Measurements from ENCODE around the gene DNAH6.
"Not testable (repeated sequence)": the region's sequence is repeated elsewhere in the genome, so short reads cannot be mapped to it uniquely, and the experiment has no call there.

DNAH6 gene

GRCh38 chr2:84498150-84498799 lies 18.0 kb upstream of the DNAH6 start:
- no peaks in the 10 kb centered on the region for H3K4me1 ChIP-seq (ENCODE audit: control insufficient read depth in 1 of 2, insufficient read depth in 2 of 2, low read length in 2 of 2)

DNA sequence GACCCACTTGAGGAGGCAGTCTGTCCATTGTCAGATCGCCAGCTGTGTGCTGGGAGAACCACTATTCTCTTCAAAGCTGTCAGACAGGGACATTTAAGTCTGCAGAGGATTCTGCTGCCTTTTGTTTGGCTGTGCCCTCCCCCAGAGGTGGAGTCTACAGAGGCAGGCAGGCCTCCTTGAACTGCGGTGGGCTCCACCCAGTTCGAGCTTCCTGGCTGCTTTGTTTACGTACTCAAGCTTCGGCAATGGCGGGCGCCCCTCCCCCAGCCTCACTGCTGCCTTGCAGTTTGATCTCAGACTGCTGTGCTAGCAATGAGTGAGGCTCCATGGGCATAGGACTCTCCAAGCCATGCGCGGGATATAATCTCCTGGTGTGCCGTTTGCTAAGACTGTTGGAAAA lies 5.3 kb upstream of the DNAH6 start:
- not testable (repeated sequence) for H2BK5ac ChIP-seq (ENCODE audit: low read depth, low read length, poor library complexity); H3K4ac ChIP-seq (ENCODE audit: low read depth, low read length); H4K8ac ChIP-seq (ENCODE audit: low read depth, low read length); H3K4me2 ChIP-seq (ENCODE audit: low read length); H3K79me2 ChIP-seq (ENCODE audit: control insufficient read depth, insufficient read depth, low read length, poor library complexity); H3K79me1 ChIP-seq (ENCODE audit: low read length); H2BK12ac ChIP-seq (ENCODE audit: low read length); H3K36me3 ChIP-seq (ENCODE audit: control insufficient read depth in 1 of 2, insufficient read depth in 2 of 2, low read length in 2 of 2); H2AFZ ChIP-seq (ENCODE audit: insufficient read depth, low read length, poor library complexity); H4K12ac ChIP-seq (ENCODE audit: low read depth, low read length); H3K27ac ChIP-seq (ENCODE audit: low read depth, low read length); H3K14ac ChIP-seq (ENCODE audit: low read length); H3K27me3 ChIP-seq (ENCODE audit: insufficient read depth, low read length); H3K4me3 ChIP-seq (ENCODE audit: low read depth, low read length); DNase-seq; H3K23ac ChIP-seq (ENCODE audit: low read length); H3K9me3 ChIP-seq (ENCODE audit: insufficient read depth, low read depth, low read length); H2BK120ac ChIP-seq (ENCODE audit: insufficient read depth, low read length, poor library complexity); H3K18ac ChIP-seq (ENCODE audit: low read length); H2AK5ac ChIP-seq (ENCODE audit: low read length); H3K9ac ChIP-seq (ENCODE audit: low read length); H3K4me1 ChIP-seq (ENCODE audit: control insufficient read depth in 1 of 2, insufficient read depth in 2 of 2, low read length in 2 of 2); H4K91ac ChIP-seq (ENCODE audit: low read depth, low read length)
- WGBS (ENCODE audit: extremely low coverage, insufficient coverage, insufficient read length) = no CpG with 5 or more reads among the region's 10 CpGs

More at GRCh38 chr2:84498150-84498799, 18.0 kb upstream of the DNAH6 start:
- no peak overlapping the region for H3K4me3 ChIP-seq (ENCODE audit: low read depth, low read length)
- H2BK120ac ChIP-seq (ENCODE audit: insufficient read depth, low read length, poor library complexity) = no peak overlapping the region
- no peak overlapping the region for H4K12ac ChIP-seq (ENCODE audit: low read depth, low read length)
- DNase-seq = no peak
- no peak overlapping the region for H2BK5ac ChIP-seq (ENCODE audit: low read depth, low read length, poor library complexity)
- H3K9ac ChIP-seq (ENCODE audit: low read length) = no peak overlapping the region
- no peak overlapping the region for H3K18ac ChIP-seq (ENCODE audit: low read length)
- no peaks in the 10 kb centered on the region for H3K27me3 ChIP-seq (ENCODE audit: insufficient read depth, low read length)
- no peaks in the 10 kb centered on the region for H3K79me1 ChIP-seq (ENCODE audit: low read length)
- no peak overlapping the region for H3K4ac ChIP-seq (ENCODE audit: low read depth, low read length)
- H2AK5ac ChIP-seq (ENCODE audit: low read length) = no peak overlapping the region
- no peak overlapping the region for H3K27ac ChIP-seq (ENCODE audit: low read depth, low read length)
- H3K79me2 ChIP-seq (ENCODE audit: control insufficient read depth, insufficient read depth, low read length, poor library complexity) = no peaks in the 10 kb centered on the region
- no peak overlapping the region for H3K4me2 ChIP-seq (ENCODE audit: low read length)
- H4K8ac ChIP-seq (ENCODE audit: low read depth, low read length) = no peak overlapping the region
- H3K9me3 ChIP-seq (ENCODE audit: insufficient read depth, low read depth, low read length) = no peaks in the 10 kb centered on the region
- H3K36me3 ChIP-seq (ENCODE audit: control insufficient read depth in 1 of 2, insufficient read depth in 2 of 2, low read length in 2 of 2) = no peaks in the 10 kb centered on the region
- no peak overlapping the region for H2AFZ ChIP-seq (ENCODE audit: insufficient read depth, low read length, poor library complexity)
- H3K23ac ChIP-seq (ENCODE audit: low read length) = no peak overlapping the region
- H3K14ac ChIP-seq (ENCODE audit: low read length) = no peak overlapping the region
- no peak overlapping the region for H4K91ac ChIP-seq (ENCODE audit: low read depth, low read length)
- H2BK12ac ChIP-seq (ENCODE audit: low read length) = no peak overlapping the region

DNA sequence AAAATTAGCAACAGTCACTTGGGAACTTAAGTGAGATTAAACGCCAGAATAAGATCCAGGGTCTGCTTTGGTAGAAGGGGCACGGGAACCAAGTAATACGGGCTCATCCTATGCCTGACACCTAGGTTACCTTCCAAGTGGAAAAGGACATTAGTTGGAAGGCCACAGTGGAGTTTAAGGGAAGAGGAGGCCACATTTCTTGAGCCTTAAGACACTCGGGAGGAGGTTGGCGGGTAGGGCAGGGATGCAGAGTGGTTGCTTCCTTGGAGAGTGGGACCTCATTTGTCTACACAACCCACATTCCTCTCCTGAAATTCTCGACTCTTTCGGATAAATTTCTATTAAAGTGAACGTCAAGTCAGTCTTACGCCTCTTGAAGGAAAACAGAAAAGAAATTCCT lies 510 bp upstream of the DNAH6 start:
- no peak overlapping the region for H4K8ac ChIP-seq (ENCODE audit: low read depth, low read length)
- no peaks in the 10 kb centered on the region for H3K79me1 ChIP-seq (ENCODE audit: low read length)
- H3K9me3 ChIP-seq (ENCODE audit: insufficient read depth, low read depth, low read length) = no peaks in the 10 kb centered on the region
- no peaks in the 10 kb centered on the region for H3K36me3 ChIP-seq (ENCODE audit: control insufficient read depth in 1 of 2, insufficient read depth in 2 of 2, low read length in 2 of 2)
- no peak overlapping the region for H3K9ac ChIP-seq (ENCODE audit: low read length)
- H4K12ac ChIP-seq (ENCODE audit: low read depth, low read length) = no peak overlapping the region
- H2BK5ac ChIP-seq (ENCODE audit: low read depth, low read length, poor library complexity) = no peak overlapping the region
- no peak overlapping the region for H2BK12ac ChIP-seq (ENCODE audit: low read length)
- H2BK120ac ChIP-seq (ENCODE audit: insufficient read depth, low read length, poor library complexity) = no peak overlapping the region
- no peaks in the 10 kb centered on the region for H3K79me2 ChIP-seq (ENCODE audit: control insufficient read depth, insufficient read depth, low read length, poor library complexity)
- DNase-seq = no peak
- no peak overlapping the region for H3K23ac ChIP-seq (ENCODE audit: low read length)
- no peak overlapping the region for H3K4me3 ChIP-seq (ENCODE audit: low read depth, low read length)
- no peak overlapping the region for H2AK5ac ChIP-seq (ENCODE audit: low read length)
- no peak overlapping the region for H4K91ac ChIP-seq (ENCODE audit: low read depth, low read length)
- no CpG with 5 or more reads among the region's 9 CpGs for WGBS (ENCODE audit: extremely low coverage, insufficient coverage, insufficient read length)
- H3K18ac ChIP-seq (ENCODE audit: low read length) = no peak overlapping the region
- no peaks in the 10 kb centered on the region for H3K27me3 ChIP-seq (ENCODE audit: insufficient read depth, low read length)
- H3K4ac ChIP-seq (ENCODE audit: low read depth, low read length) = no peak overlapping the region
- peak overlapping the region; percentile 76 for H3K4me2 ChIP-seq (ENCODE audit: low read length)
- no peak overlapping the region for H3K27ac ChIP-seq (ENCODE audit: low read depth, low read length)
- H3K4me1 ChIP-seq (ENCODE audit: control insufficient read depth in 1 of 2, insufficient read depth in 2 of 2, low read length in 2 of 2) = no peaks in the 10 kb centered on the region
- H3K14ac ChIP-seq (ENCODE audit: low read length) = no peak overlapping the region
- peak overlapping the region; percentile 61 for H2AFZ ChIP-seq (ENCODE audit: insufficient read depth, low read length, poor library complexity)

DNA sequence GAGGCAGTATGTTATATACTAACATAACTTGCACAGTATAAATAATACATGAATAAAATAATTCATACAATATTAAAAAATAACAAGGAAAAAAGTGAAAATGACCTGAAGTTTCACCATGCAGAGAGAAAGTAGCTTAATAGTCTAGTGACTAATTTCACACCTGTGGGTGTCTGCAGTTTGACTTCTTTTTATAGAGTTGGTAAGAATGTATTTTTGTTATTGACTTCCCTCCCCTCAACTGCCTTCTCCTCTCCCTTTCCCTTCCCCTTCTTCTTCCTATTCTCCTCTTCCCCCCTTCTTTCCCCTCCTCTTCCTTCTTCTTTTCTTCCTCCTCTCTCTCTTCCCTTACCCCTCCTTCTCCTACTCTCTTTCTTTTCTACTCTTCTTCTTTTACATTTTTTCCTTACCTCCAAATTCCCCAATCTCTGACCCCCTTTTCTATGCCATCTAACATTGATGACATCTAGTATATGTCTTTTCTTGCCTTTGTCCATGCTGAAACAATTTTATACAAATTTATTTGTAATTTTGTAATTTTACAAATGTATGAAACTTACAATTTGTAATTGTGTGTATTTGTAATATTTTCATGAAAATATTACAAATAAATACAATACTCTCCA lies 3.1 kb downstream of the DNAH6 start:
- no peak overlapping the region for H2BK12ac ChIP-seq (ENCODE audit: low read length)
- no peak overlapping the region for H2AFZ ChIP-seq (ENCODE audit: insufficient read depth, low read length, poor library complexity)
- no peaks in the 10 kb centered on the region for H3K36me3 ChIP-seq (ENCODE audit: control insufficient read depth in 1 of 2, insufficient read depth in 2 of 2, low read length in 2 of 2)
- no peak overlapping the region for H3K4me2 ChIP-seq (ENCODE audit: low read length)
- H3K18ac ChIP-seq (ENCODE audit: low read length) = no peak overlapping the region
- H4K12ac ChIP-seq (ENCODE audit: low read depth, low read length) = no peak overlapping the region
- no peak overlapping the region for H3K9ac ChIP-seq (ENCODE audit: low read length)
- no peaks in the 10 kb centered on the region for H3K27me3 ChIP-seq (ENCODE audit: insufficient read depth, low read length)
- H4K8ac ChIP-seq (ENCODE audit: low read depth, low read length) = no peak overlapping the region
- H4K91ac ChIP-seq (ENCODE audit: low read depth, low read length) = no peak overlapping the region
- H3K79me1 ChIP-seq (ENCODE audit: low read length) = no peaks in the 10 kb centered on the region
- H2BK5ac ChIP-seq (ENCODE audit: low read depth, low read length, poor library complexity) = no peak overlapping the region
- H3K27ac ChIP-seq (ENCODE audit: low read depth, low read length) = no peak overlapping the region
- no peaks in the 10 kb centered on the region for H3K4me1 ChIP-seq (ENCODE audit: control insufficient read depth in 1 of 2, insufficient read depth in 2 of 2, low read length in 2 of 2)
- H3K79me2 ChIP-seq (ENCODE audit: control insufficient read depth, insufficient read depth, low read length, poor library complexity) = no peaks in the 10 kb centered on the region
- no peaks in the 10 kb centered on the region for H3K9me3 ChIP-seq (ENCODE audit: insufficient read depth, low read depth, low read length)
- no peak for DNase-seq
- no peak overlapping the region for H3K23ac ChIP-seq (ENCODE audit: low read length)
- H2AK5ac ChIP-seq (ENCODE audit: low read length) = no peak overlapping the region
- H3K4me3 ChIP-seq (ENCODE audit: low read depth, low read length) = no peak overlapping the region
- no peak overlapping the region for H3K14ac ChIP-seq (ENCODE audit: low read length)
- no peak overlapping the region for H3K4ac ChIP-seq (ENCODE audit: low read depth, low read length)
- no peak overlapping the region for H2BK120ac ChIP-seq (ENCODE audit: insufficient read depth, low read length, poor library complexity)

Measured in trophoblast cell (in vitro differentiated cells and primary cell).